Glomerular endothelial cell (primary cell): Measurements from ENCODE around the gene GNAI3. TPM values are rescaled to one million over a fixed set of nuclear protein-coding genes. Genes with fewer than 3 reads are reported as not detected.

Experiments
- DNase-seq: peaks from one replicate; pipeline ENCODE4 v3.0.0-alpha.2; 2011; ENCODE audit warnings: low read depth, low spot score; ENCODE audit errors: extremely low read depth
- total RNA-seq: library from RNA; depleted of rRNA; stranded (reverse); fragments of >200 nt; gene quantifications from 2 replicates; pipeline ENCODE4 v1.2.3, GENCODE V29; 2015

Gene GNAI3
- total RNA-seq, 1 donor from 2014 or later: 10.7 TPM

DNA sequence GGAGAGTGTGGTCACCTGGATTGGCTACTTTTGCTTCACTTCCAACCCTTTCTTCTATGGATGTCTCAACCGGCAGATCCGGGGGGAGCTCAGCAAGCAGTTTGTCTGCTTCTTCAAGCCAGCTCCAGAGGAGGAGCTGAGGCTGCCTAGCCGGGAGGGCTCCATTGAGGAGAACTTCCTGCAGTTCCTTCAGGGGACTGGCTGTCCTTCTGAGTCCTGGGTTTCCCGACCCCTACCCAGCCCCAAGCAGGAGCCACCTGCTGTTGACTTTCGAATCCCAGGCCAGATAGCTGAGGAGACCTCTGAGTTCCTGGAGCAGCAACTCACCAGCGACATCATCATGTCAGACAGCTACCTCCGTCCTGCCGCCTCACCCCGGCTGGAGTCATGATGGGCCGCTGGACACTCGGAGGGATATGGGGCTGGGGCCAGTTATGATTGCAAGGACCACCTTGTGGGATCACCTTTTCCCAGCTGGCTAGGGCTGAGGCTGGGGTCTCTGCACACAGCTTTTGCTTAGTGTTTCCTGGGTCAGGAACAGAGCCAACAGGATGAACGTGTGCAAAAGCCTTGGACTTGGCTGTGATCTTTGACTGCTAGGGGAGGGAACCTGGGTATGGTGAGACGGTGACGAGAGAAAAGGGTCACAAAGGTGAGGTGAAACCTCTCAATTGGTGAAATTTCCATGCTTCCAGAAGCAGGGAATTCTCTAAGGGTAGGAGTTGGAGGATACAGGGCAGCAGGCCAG, 4.3 kb upstream of the GNAI3 start:
- DNase-seq: no peak

- DNase-seq: peak; percentile 80
Measured at GRCh38 chr1:109546311-109547109, 1.9 kb upstream of the GNAI3 start.

GRCh38 chr1:109547463-109548320, 723 bp upstream of the GNAI3 start:
- DNase-seq: no peak

DNA sequence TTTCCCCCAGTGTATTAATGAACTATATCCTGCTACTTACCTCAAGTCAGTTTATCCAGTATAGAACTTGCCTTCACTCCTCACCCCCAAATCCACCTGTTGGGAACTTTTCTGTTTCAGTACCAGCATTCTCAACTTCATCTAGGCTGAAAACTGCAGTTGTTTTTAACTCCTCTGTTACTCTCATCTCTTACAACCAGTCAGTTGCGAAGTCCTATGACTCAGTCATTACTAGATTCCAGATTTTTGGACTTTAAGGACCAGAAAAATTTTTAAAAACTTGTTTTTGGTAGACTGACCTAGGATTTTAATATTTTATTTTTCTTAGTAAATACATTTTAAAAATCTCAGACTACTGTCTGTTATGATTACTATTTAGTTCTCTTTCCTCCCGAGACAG, 8.1 kb downstream of the GNAI3 start:
- no peak for DNase-seq

DNA sequence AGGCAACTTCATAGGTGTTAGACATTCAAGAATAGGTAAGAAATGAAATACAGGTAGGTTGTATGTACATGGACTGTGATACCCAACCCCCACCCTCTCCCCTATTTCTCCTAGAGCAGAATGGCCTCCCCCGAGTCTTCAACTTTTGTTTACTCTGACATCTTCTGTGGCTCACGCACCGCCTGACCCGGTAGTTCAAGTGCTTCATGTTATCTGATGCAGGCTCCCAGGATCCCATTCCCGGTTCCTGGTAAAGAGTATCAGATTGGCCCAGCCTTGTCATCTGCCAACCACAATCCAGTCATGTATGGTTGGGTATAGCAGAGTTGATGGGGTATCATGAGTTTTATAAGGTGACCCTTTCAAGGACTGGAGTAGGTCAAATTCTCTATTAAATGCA, 9.1 kb downstream of the GNAI3 start:
- no peak for DNase-seq

- no peak for DNase-seq
Measured at GRCh38 chr1:109559995-109560394, 11.6 kb downstream of the GNAI3 start.

DNA sequence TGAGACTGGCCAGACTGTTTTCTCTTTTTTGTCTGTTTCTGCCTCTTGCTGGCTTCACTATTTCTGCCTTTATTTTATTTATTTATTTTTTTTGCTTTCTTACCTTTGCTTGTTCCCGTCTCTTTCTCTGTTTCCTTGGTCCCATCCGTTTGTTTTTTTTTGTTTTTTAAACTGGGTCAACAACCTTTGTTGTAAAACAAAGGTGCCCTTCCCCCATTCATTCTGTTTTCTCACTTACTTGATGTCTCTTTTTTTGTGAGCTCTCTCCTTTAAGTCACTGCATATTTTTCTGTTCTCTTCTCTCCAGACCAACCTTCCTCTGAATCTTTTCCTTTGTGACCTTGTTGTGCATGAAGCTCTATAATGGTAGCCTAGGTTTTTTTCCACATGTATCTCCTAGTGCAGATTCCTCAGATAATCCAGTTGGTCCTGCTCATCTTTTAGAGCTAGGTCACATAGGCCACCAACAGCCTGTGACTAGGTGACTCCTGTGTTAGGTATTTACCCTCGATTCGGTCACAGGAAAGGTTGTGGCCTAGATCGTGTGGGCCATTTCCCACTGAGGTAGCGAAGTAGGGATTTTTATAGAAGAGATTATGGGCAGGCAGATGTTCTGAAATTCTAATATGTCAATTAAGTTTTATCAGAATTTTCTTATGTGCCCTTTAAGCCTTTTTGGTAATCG, 15.9 kb downstream of the GNAI3 start:
- no peak for DNase-seq

DNA sequence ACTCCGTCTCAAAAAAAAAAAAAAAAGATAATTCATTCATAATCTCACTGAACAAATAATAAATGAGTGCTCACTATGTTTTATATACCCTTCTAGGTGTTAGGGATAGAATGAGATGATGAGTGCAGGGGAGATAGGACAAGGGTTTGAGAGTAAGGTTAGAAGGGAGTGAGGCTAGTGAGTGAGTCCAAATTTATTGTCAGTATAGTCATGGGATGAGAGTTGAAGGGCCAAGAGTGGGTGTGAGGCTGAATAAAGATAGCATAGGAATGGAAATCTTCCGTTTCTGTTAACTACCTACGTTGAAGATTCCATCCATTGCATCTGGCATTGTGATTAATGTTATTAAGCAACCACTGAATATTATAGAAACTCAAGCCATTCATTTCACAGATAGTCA, 16.8 kb downstream of the GNAI3 start:
- no peak for DNase-seq

- DNase-seq: no peak
Measured at GRCh38 chr1:109566982-109567381, 18.6 kb downstream of the GNAI3 start.

DNA sequence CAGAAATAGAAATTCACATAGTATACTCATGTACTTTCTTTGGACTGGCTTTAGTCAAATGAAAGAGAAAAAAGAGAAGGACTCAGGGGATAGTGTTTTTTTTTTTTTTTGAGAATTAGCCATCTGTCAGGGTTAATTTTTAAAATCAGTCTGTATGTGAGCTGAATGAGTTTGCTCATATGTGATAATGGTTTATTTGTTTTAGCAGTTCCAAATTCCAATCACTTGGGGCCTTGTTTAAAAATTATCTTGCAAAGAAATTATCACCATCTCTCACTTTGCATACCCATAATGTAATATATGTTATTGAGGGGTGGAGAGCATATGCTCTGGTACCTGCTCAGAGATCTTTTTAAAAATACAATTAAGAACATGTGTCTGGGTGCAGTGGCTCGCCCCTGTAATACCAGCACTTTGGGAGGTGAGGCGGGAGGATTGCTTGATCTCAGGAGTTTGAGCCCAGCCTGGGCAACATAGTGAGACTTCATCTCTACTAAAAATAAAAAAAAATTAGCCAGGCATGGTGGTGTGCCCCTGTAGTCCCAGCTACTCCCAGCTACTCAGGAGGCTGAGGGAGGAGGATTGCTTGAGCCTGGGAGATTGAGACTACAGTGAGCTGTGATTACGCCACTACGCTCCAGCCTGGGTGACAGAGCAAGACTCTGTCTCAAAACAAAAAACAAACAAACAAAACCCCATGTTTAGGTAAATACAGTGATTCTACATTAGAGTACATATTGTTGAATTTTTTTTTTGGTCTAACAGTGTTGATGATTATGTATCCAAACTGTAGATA, 19.7 kb downstream of the GNAI3 start:
- no peak for DNase-seq

- no peak for DNase-seq
Measured at GRCh38 chr1:109569323-109569722, 20.9 kb downstream of the GNAI3 start.

DNA sequence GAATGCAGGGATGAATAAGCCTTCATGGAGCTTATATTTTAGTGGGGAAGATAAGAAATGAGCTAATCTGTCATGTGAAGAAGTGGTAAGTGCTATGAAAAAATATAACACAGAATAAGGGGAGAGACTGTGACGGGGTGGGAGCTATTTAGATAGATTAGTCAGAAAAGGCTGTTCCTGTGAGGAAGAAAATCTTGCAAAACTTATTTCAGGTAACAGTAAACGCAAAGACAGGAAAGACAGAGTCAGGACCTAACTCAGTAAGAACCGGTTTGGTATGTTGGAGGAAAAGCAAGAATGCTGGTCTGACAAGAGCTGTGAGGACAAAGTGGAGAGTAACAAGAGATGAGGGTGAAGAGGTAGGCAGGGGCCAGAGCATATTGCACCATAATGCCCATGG, 22.0 kb downstream of the GNAI3 start:
- no peak for DNase-seq

- DNase-seq: no peak
Measured at GRCh38 chr1:109573785-109574184, 25.4 kb downstream of the GNAI3 start.

DNA sequence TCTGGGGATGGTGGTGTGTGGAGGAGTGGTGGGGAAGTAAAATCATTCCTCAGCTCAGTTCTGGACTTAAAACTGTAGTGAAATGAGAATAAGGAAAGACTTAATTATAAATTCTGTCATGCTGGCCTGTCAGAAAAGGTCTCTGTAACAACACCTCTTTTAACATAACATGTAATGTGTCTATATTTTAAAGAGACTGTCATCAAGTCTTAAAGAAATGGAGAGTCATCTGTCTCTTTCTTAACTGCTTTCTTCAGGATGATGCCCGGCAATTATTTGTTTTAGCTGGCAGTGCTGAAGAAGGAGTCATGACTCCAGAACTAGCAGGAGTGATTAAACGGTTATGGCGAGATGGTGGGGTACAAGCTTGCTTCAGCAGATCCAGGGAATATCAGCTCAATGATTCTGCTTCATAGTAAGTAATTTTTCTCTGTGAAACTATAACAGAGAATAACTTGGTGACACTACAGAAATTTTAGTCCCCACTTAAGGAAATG, 30.6 kb downstream of the GNAI3 start:
- no peak for DNase-seq

GRCh38 chr1:109579491-109579890, 31.1 kb downstream of the GNAI3 start:
- no peak for DNase-seq

GRCh38 chr1:109582021-109582420, 33.6 kb downstream of the GNAI3 start:
- no peak for DNase-seq

GRCh38 chr1:109584766-109585165, 36.4 kb downstream of the GNAI3 start:
- DNase-seq: no peak

- no peak for DNase-seq
Measured at GRCh38 chr1:109586055-109586454, 37.6 kb downstream of the GNAI3 start.

DNA sequence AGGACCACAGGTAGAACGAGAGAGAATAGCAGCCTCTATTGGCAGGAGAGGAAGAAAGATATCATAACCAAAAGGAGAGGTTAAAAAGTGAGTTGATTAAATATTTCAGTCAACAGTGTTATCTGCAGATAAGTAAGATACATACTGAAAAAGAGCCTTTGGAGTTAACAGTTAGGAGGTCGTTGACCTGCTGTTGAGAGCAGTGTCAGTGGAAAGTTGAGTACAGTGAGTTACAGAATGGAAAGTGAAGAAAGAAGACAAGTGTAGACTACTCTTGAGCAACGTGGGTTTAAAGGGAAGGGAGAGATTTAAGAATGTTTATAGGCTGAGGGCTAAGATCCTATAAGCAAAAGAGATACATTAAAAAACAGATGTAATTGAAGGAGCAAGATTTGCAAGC, 40.8 kb downstream of the GNAI3 start:
- DNase-seq: no peak

- no peak for DNase-seq
Measured at GRCh38 chr1:109589679-109590078, 41.3 kb downstream of the GNAI3 start.
